Forelimb muscle (tissue), 1 donor: ENCODE results near the gene RAB11FIP4. TPM values are rescaled to one million over a fixed set of nuclear protein-coding genes. Genes with fewer than 3 reads are reported as not detected.

Experiments
- DNase-seq: peaks from one replicate; pipeline ENCODE4 v3.0.0-alpha.2; 2013; ENCODE audit warnings: low read depth
- polyA plus RNA-seq: library from polyadenylated mRNA; unstranded; fragments of 120-200 nt; gene quantifications from one replicate; pipeline ENCODE4 v1.2.1, GENCODE V29; 2013; ENCODE audit not compliant: insufficient read length

Gene RAB11FIP4
- polyA plus RNA-seq, 1 donor = 0.46 TPM

GRCh38 chr17:31484821-31485220, 93.3 kb downstream of the RAB11FIP4 start:
- no peak for DNase-seq

GRCh38 chr17:31486351-31487062, 95.0 kb downstream of the RAB11FIP4 start:
- DNase-seq = no peak

- no peak for DNase-seq
Observed at GRCh38 chr17:31487063-31487647, 95.7 kb downstream of the RAB11FIP4 start.

GRCh38 chr17:31487648-31488263, 96.3 kb downstream of the RAB11FIP4 start:
- no peak for DNase-seq

GRCh38 chr17:31488264-31488981, 96.9 kb downstream of the RAB11FIP4 start:
- no peak for DNase-seq

- no peak for DNase-seq
Observed at GRCh38 chr17:31488982-31489294, 97.5 kb downstream of the RAB11FIP4 start.

- no peak for DNase-seq
Observed at GRCh38 chr17:31489295-31490018, 98.0 kb downstream of the RAB11FIP4 start.

GRCh38 chr17:31490019-31490650, 98.7 kb downstream of the RAB11FIP4 start:
- no peak for DNase-seq

GRCh38 chr17:31490671-31491375, 99.3 kb downstream of the RAB11FIP4 start:
- no peak for DNase-seq

- DNase-seq = no peak
Observed at GRCh38 chr17:31491376-31492131, 100.1 kb downstream of the RAB11FIP4 start.

GRCh38 chr17:31492206-31492605, 100.7 kb downstream of the RAB11FIP4 start:
- DNase-seq = no peak

- no peak for DNase-seq
Observed at GRCh38 chr17:31492880-31493655, 101.6 kb downstream of the RAB11FIP4 start.

- DNase-seq = no peak
Observed at GRCh38 chr17:31493656-31494155, 102.2 kb downstream of the RAB11FIP4 start.

- DNase-seq = no peak
Observed at GRCh38 chr17:31494259-31495021, 103.0 kb downstream of the RAB11FIP4 start.

- no peak for DNase-seq
Observed at GRCh38 chr17:31495022-31495885, 103.8 kb downstream of the RAB11FIP4 start.

GRCh38 chr17:31496097-31496496, 104.6 kb downstream of the RAB11FIP4 start:
- DNase-seq = no peak

- no peak for DNase-seq
Observed at GRCh38 chr17:31496601-31497000, 105.1 kb downstream of the RAB11FIP4 start.
